Heart left ventricle (tissue), 16 donors: Measurements from ENCODE around the gene LKAAEAR1. TPM values are rescaled to one million over a fixed set of nuclear protein-coding genes. Genes with fewer than 3 reads are reported as not detected.

ENCODE experiments used
- ATAC-seq, 4 donors: fragments of 200-7000 bp; cut with Tn5 transposase; one replicate each; pipeline ENCODE4 v1.9.1; 2020 to 2022; ENCODE audit warnings: moderate library complexity in 4 of 4, mild to moderate bottlenecking in 3 of 4, moderate number of reproducible peaks in 1 of 4
- DNase-seq, 5 donors: peaks; one replicate each; pipeline ENCODE4 v3.0.0-alpha.2; 2020
- H3K27ac ChIP-seq, 12 donors: fragments of 200-600 bp; sonication (generic) in 4 of 12; one replicate each; pipeline versions ENCODE4 v1.5.0 to v1.8.0; 2016 to 2022; ENCODE audit warnings: mild to moderate bottlenecking in 2 of 12
- H3K27me3 ChIP-seq, 9 donors: fragments of 200-600 bp; sonication (generic) in 2 of 9; one replicate each; pipeline versions ENCODE4 v1.5.1 to v1.8.0; 2016 to 2022; ENCODE audit warnings: mild to moderate bottlenecking in 3 of 9
- H3K36me3 ChIP-seq, 9 donors: fragments of 200-600 bp; sonication (generic) in 2 of 9; one replicate each; pipeline versions ENCODE4 v1.5.0 to v1.8.0; 2018 to 2022; ENCODE audit warnings: mild to moderate bottlenecking in 2 of 9
- H3K4me1 ChIP-seq, 12 donors: fragments of 200-600 bp; sonication (generic) in 4 of 12; one replicate each; pipeline versions ENCODE4 v1.5.0 to v1.8.0; 2016 to 2022; ENCODE audit warnings: mild to moderate bottlenecking in 3 of 12
- H3K4me3 ChIP-seq, 12 donors: fragments of 200-600 bp; sonication (generic) in 4 of 12; one replicate each; pipeline versions ENCODE4 v1.5.0 to v1.8.0; 2017 to 2022; ENCODE audit warnings: mild to moderate bottlenecking in 9 of 12, moderate library complexity in 4 of 12
- H3K9me3 ChIP-seq, 12 donors: fragments of 200-600 bp; sonication (generic) in 4 of 12; one replicate each; pipeline versions ENCODE4 v1.5.0 to v1.8.0; 2016 to 2022; ENCODE audit warnings: mild to moderate bottlenecking in 1 of 12
- CTCF ChIP-seq, 12 donors: fragments of 200-600 bp; sonication (generic) in 4 of 12; IDR thresholded peaks; one replicate each; pipeline versions ENCODE4 v1.5.0 to v1.8.0; 2018 to 2022; ENCODE audit warnings: antibody characterized with exemption in 12 of 12, mild to moderate bottlenecking in 5 of 12
- POLR2A ChIP-seq, 2 donors: fragments of 450-650 bp; IDR thresholded peaks; one replicate each; pipeline ENCODE4 v1.6.1; 2017; ENCODE audit warnings: antibody characterized with exemption in 2 of 2, mild to moderate bottlenecking in 2 of 2, moderate library complexity in 2 of 2
- WGBS, 4 donors: extraction: QIAGEN DNeasy Blood & Tissue Kit in 2 of 4; methylation state at CpG; one replicate each; pipeline versions ENCODE4 v1.1.5 to v1.1.7; 2013 to 2018; 5-methylcytosine and 5-hydroxymethylcytosine counted together
- intact Hi-C, 10 donors: fragments of 100-400 bp; cut with DNase I; formaldehyde crosslinking; loops; one replicate each; pipeline versions ENCODE4 v1.11.1 to v1.14.2; 2022
- polyA plus RNA-seq, 2 donors: library from polyadenylated mRNA; stranded (reverse); fragments of 200-250 nt; gene quantifications; one replicate each; pipeline ENCODE4 v1.2.3, GENCODE V29; 2013
- total RNA-seq, 9 donors: library from RNA; depleted of rRNA in 2 of 9; stranded (reverse); fragments of >200 nt in 2 of 9; fragmentation: NEBNext Ultra II Directional in 3 of 9; extraction: Animal tissue kit (Norgen Biotek cat#: 25700) in 3 of 9; gene quantifications; one replicate each; pipeline versions ENCODE4 v1.1.0 to v1.2.4, GENCODE V29; 2016 to 2023
- donor health status: ischemic (EF 13 %, LVEDD 7.1; RV severe dilation, severe dysfunction).
- donor health status: healthy with polysubstance abuse.
- donor health status: DM: no; HTN: yes; CAD: no.
- donor health status: DM: no; HTN: no; CAD: no.
- donor health status: ischemic (EF 25% LVEDD 6.9; RV normal size, moderate dysfunction).
- donor health status: ischemic (EF 25% LVEDD 5.7; RV mildly dilated, moderate dysfunction).
- donor health status: healthy.
- donor health status: DM: yes; HTN: yes; CAD: no.
- donor health status: ischemic (EF 35%, LVEDD 5.7; RV mildly dilated, moderate dysfunction).
- donor health status: nonischemic (EF 11% LVEDD 7.7; RV severe dilation, severe dysfunction).
- donor health status: DM: yes; HTN: yes; CAD: no.
- donor health status: PGD.
- donor health status: ischemic (EF 29% LVEDD 5.4; RV normal size, mild dysfunction).
- donor health status: nonischemic (EF 23%, LVEDD 6.1; RV moderate dilation, normal function).

The LKAAEAR1 gene
- total and polyA plus RNA-seq, 11 donors = not detected

- TF ChIP-seq CTCF (IDR thresholded peaks at IDR 0.05) = peak; percentile 66 to 81 (median 74)
- no peak for TF ChIP-seq POLR2A (IDR thresholded peaks at IDR 0.05)
- peaks cover 0 to 16% (median 7%) of the 10 kb centered on the region in 9 donors for H3K36me3 ChIP-seq
- peak overlapping the region; percentile 64 to 93 (median 84) for H3K27ac ChIP-seq
- peaks cover 8 to 74% (median 36%) of the 10 kb centered on the region in 12 donors for H3K4me1 ChIP-seq
- peaks cover 0 to 64% (median 44%) of the 10 kb centered on the region in 9 donors for H3K27me3 ChIP-seq
- H3K9me3 ChIP-seq = no peaks in the 10 kb centered on the region
- peak overlapping the region; percentile 9 to 62 (median 56) for H3K4me3 ChIP-seq
- ATAC-seq (peak; percentile 77 to 89 (median 83)), DNase-seq (peak; percentile 80 to 92 (median 87))
- intact Hi-C loops = loop anchor here in 9 of 10 donors (1.0 to 10.0 kb wide), 7 partner anchors 18 to 84 kb away; partner anchors contain the start of gene PRPF6 (in 4 of the 9)
- 0 to 1% (median 0%) methylated on average over 2 to 91 of the region's 91 CpGs for WGBS, 4 donors
Observed at GRCh38 chr20:64038565-64039292, 45.5 kb downstream of the LKAAEAR1 start.

GRCh38 chr20:64038224-64038564 lies 46.0 kb downstream of the LKAAEAR1 start:
- 0 to 2% (median 2%) methylated on average over 1 to 30 of the region's 30 CpGs for WGBS, 4 donors
- intact Hi-C loops = loop anchor here in 9 of 10 donors (2.0 to 10.0 kb wide), 6 partner anchors 19 to 84 kb away; partner anchors contain the start of gene PRPF6 (in 4 of the 9)
- peak in 2 of 4 donors; percentile 1 to 7 for ATAC-seq
- H3K9me3 ChIP-seq = no peaks in the 10 kb centered on the region
- no peak for DNase-seq
- H3K4me1 ChIP-seq = peaks cover 8 to 74% (median 36%) of the 10 kb centered on the region in 12 donors
- H3K27me3 ChIP-seq = peaks cover 0 to 64% (median 44%) of the 10 kb centered on the region in 9 donors
- H3K4me3 ChIP-seq = peak overlapping the region; percentile 9 to 62 (median 56)
- H3K27ac ChIP-seq = peak overlapping the region in 11 of 12 donors; percentile 64 to 93 (median 86)
- TF ChIP-seq POLR2A (IDR thresholded peaks at IDR 0.05) = no peak
- no peak for TF ChIP-seq CTCF (IDR thresholded peaks at IDR 0.05)
- peaks cover 0 to 21% (median 10%) of the 10 kb centered on the region in 9 donors for H3K36me3 ChIP-seq

GRCh38 chr20:64037498-64038213 lies 46.5 kb downstream of the LKAAEAR1 start:
- peaks cover 8 to 74% (median 36%) of the 10 kb centered on the region in 12 donors for H3K4me1 ChIP-seq
- H3K27ac ChIP-seq = peak overlapping the region in 9 of 12 donors; percentile 64 to 93 (median 87)
- TF ChIP-seq POLR2A (IDR thresholded peaks at IDR 0.05) (no peak), CTCF (IDR thresholded peaks at IDR 0.05) (no peak)
- no peaks in the 10 kb centered on the region for H3K9me3 ChIP-seq
- ATAC-seq = no peak
- DNase-seq = no peak
- intact Hi-C loops = loop anchor here in 9 of 10 donors (2.0 to 10.0 kb wide), 6 partner anchors 19 to 85 kb away; partner anchors contain the start of gene PRPF6 (in 4 of the 9)
- H3K27me3 ChIP-seq = peaks cover 0 to 64% (median 44%) of the 10 kb centered on the region in 9 donors
- H3K4me3 ChIP-seq = peak overlapping the region; percentile 9 to 62 (median 56)
- H3K36me3 ChIP-seq = peaks cover 0 to 26% (median 14%) of the 10 kb centered on the region in 9 donors
- WGBS, 4 donors = 8 to 16% (median 11%) methylated on average over 22 to 36 of the region's 36 CpGs

GRCh38 chr20:64037199-64037497 lies 47.0 kb downstream of the LKAAEAR1 start:
- TF ChIP-seq POLR2A (IDR thresholded peaks at IDR 0.05) (no peak), CTCF (IDR thresholded peaks at IDR 0.05) (no peak)
- intact Hi-C loops = loop anchor here in 8 of 10 donors (5.0 to 10.0 kb wide), 4 partner anchors 52 to 85 kb away; partner anchors contain the start of gene PRPF6 (in 4 of the 8)
- H3K9me3 ChIP-seq = no peaks in the 10 kb centered on the region
- H3K27me3 ChIP-seq = peaks cover 0 to 60% (median 41%) of the 10 kb centered on the region in 9 donors
- peaks cover 8 to 70% (median 34%) of the 10 kb centered on the region in 12 donors for H3K4me1 ChIP-seq
- peaks cover 0 to 31% (median 19%) of the 10 kb centered on the region in 9 donors for H3K36me3 ChIP-seq
- ATAC-seq (no peak), DNase-seq (no peak)
- WGBS, 4 donors = 71 to 80% (median 76%) methylated on average over 3 of the region's 3 CpGs
- no peak overlapping the region for H3K4me3 ChIP-seq
- no peak overlapping the region for H3K27ac ChIP-seq
